Trophoblast cell (in vitro differentiated cells and primary cell): ENCODE measurements around the gene ERF.

Experiments used
- DNase-seq, 2 donors: peaks; one replicate each; pipeline ENCODE4 v3.0.0-alpha.2; 2016
- H2AFZ ChIP-seq: 2 replicates; pipeline ENCODE4 v1.6.1; 2013; ENCODE audit warnings: low read length, moderate library complexity, mild to moderate bottlenecking; ENCODE audit not compliant: insufficient read depth, poor library complexity
- H2AK5ac ChIP-seq: 2 replicates; pipeline ENCODE4 v1.6.1; 2013; ENCODE audit warnings: mild to moderate bottlenecking, low read length
- H2BK120ac ChIP-seq: 2 replicates; pipeline ENCODE4 v1.6.1; 2013; ENCODE audit warnings: low read length, mild to moderate bottlenecking, moderate library complexity; ENCODE audit not compliant: insufficient read depth, poor library complexity
- H2BK12ac ChIP-seq: 2 replicates; pipeline ENCODE4 v1.6.1; 2013; ENCODE audit warnings: mild to moderate bottlenecking, low read length, moderate library complexity
- H2BK5ac ChIP-seq: 2 replicates; pipeline ENCODE4 v1.6.1; 2013; ENCODE audit warnings: low read length, low read depth, moderate library complexity, mild to moderate bottlenecking; ENCODE audit not compliant: poor library complexity
- H3K14ac ChIP-seq: 2 replicates; pipeline ENCODE4 v1.6.1; 2013; ENCODE audit warnings: mild to moderate bottlenecking, low read length
- H3K18ac ChIP-seq: 2 replicates; pipeline ENCODE4 v1.6.1; 2013; ENCODE audit warnings: mild to moderate bottlenecking, low read length
- H3K23ac ChIP-seq: 2 replicates; pipeline ENCODE4 v1.6.1; 2013; ENCODE audit warnings: low read length
- H3K27ac ChIP-seq: 2 replicates; pipeline ENCODE4 v1.5.1; 2013; ENCODE audit warnings: low read depth, mild to moderate bottlenecking, inconsistent platforms, low read length, moderate library complexity
- H3K27me3 ChIP-seq: 2 replicates; pipeline ENCODE4 v1.6.1; 2013; ENCODE audit warnings: inconsistent platforms, mild to moderate bottlenecking, low read length, moderate library complexity; ENCODE audit not compliant: insufficient read depth
- H3K36me3 ChIP-seq, 2 experiments: 1 replicate in 1 of 2; 2 replicates in 1 of 2; pipeline ENCODE4 v1.6.1; 2013; ENCODE audit warnings: low read length in 2 of 2, mild to moderate bottlenecking in 2 of 2, moderate library complexity in 1 of 2; ENCODE audit not compliant: insufficient read depth in 2 of 2, control insufficient read depth in 1 of 2
- H3K4ac ChIP-seq: 2 replicates; pipeline ENCODE4 v1.6.1; 2013; ENCODE audit warnings: low read depth, mild to moderate bottlenecking, low read length, moderate library complexity
- H3K4me1 ChIP-seq, 2 experiments: 1 replicate in 1 of 2; 2 replicates in 1 of 2; pipeline ENCODE4 v1.6.1; 2013; ENCODE audit warnings: low read length in 2 of 2, mild to moderate bottlenecking in 2 of 2, moderate library complexity in 1 of 2; ENCODE audit not compliant: insufficient read depth in 2 of 2, control insufficient read depth in 1 of 2
- H3K4me2 ChIP-seq: 2 replicates; pipeline ENCODE4 v1.6.1; 2013; ENCODE audit warnings: inconsistent platforms, mild to moderate bottlenecking, low read length, moderate library complexity
- H3K4me3 ChIP-seq: 2 replicates; pipeline ENCODE4 v1.5.1; 2013; ENCODE audit warnings: mild to moderate bottlenecking, low read depth, low read length, inconsistent platforms
- H3K79me1 ChIP-seq: one replicate; pipeline ENCODE4 v1.6.1; 2013; ENCODE audit warnings: low read length
- H3K79me2 ChIP-seq: 2 replicates; pipeline ENCODE4 v1.6.1; 2013; ENCODE audit warnings: low read length, mild to moderate bottlenecking; ENCODE audit not compliant: control insufficient read depth, insufficient read depth, poor library complexity
- H3K9ac ChIP-seq: 2 replicates; pipeline ENCODE4 v1.6.1; 2013; ENCODE audit warnings: mild to moderate bottlenecking, low read length
- H3K9me3 ChIP-seq: 2 replicates; pipeline ENCODE4 v1.6.1; 2013; ENCODE audit warnings: low read depth, mild to moderate bottlenecking, control low read depth, inconsistent platforms, low read length; ENCODE audit not compliant: insufficient read depth
- H4K12ac ChIP-seq: 2 replicates; pipeline ENCODE4 v1.6.1; 2013; ENCODE audit warnings: low read depth, mild to moderate bottlenecking, low read length, moderate library complexity
- H4K8ac ChIP-seq: 2 replicates; pipeline ENCODE4 v1.6.1; 2013; ENCODE audit warnings: low read depth, mild to moderate bottlenecking, low read length, moderate library complexity
- H4K91ac ChIP-seq: one replicate; pipeline ENCODE4 v1.6.1; 2013; ENCODE audit warnings: low read depth, mild to moderate bottlenecking, low read length, moderate library complexity
- WGBS: extraction: QIAGEN DNeasy Blood & Tissue Kit; methylation state at CpG from one replicate; pipeline ENCODE4 v1.1.7; 2013; ENCODE audit warnings: missing lambda C conversion rate; ENCODE audit not compliant: insufficient read length, insufficient coverage; ENCODE audit errors: extremely low coverage; 5-methylcytosine and 5-hydroxymethylcytosine counted together

The ERF gene

GRCh38 chr19:42250666-42251531 is 4.0 kb downstream of the ERF start:
- H2BK120ac ChIP-seq: no peak overlapping the region
- no peak overlapping the region for H3K9ac ChIP-seq
- H3K23ac ChIP-seq: no peak overlapping the region
- H3K4me1 ChIP-seq: peaks cover 20 to 22% of the 10 kb centered on the region in 2 experiments
- no peak overlapping the region for H4K91ac ChIP-seq
- no CpG with 5 or more reads among the region's 19 CpGs for WGBS
- DNase-seq: no peak
- H3K4me2 ChIP-seq: no peak overlapping the region
- H3K36me3 ChIP-seq: peaks cover 37 to 41% of the 10 kb centered on the region in 2 experiments
- H3K4ac ChIP-seq: peak overlapping the region; percentile 27
- H3K79me2 ChIP-seq: peaks cover 32% of the 10 kb centered on the region
- no peaks in the 10 kb centered on the region for H3K27me3 ChIP-seq
- H3K9me3 ChIP-seq: no peaks in the 10 kb centered on the region
- peaks cover 29% of the 10 kb centered on the region for H3K79me1 ChIP-seq
- H3K4me3 ChIP-seq: no peak overlapping the region
- peak overlapping the region; percentile 4 for H3K18ac ChIP-seq
- H2AFZ ChIP-seq: no peak overlapping the region
- no peak overlapping the region for H4K8ac ChIP-seq
- no peak overlapping the region for H3K14ac ChIP-seq
- H2BK12ac ChIP-seq: no peak overlapping the region
- no peak overlapping the region for H4K12ac ChIP-seq
- H2AK5ac ChIP-seq: no peak overlapping the region
- no peak overlapping the region for H3K27ac ChIP-seq
- no peak overlapping the region for H2BK5ac ChIP-seq

- H3K4me2 ChIP-seq: no peak overlapping the region
- H3K23ac ChIP-seq: no peak overlapping the region
- no peak overlapping the region for H3K27ac ChIP-seq
- H3K79me1 ChIP-seq: peaks cover 22% of the 10 kb centered on the region
- no peak overlapping the region for H2AFZ ChIP-seq
- H3K14ac ChIP-seq: no peak overlapping the region
- no peak for DNase-seq
- H3K9ac ChIP-seq: no peak overlapping the region
- H3K4me3 ChIP-seq: no peak overlapping the region
- H3K18ac ChIP-seq: no peak overlapping the region
- H3K27me3 ChIP-seq: no peaks in the 10 kb centered on the region
- no peak overlapping the region for H2AK5ac ChIP-seq
- H2BK12ac ChIP-seq: no peak overlapping the region
- H3K36me3 ChIP-seq: peaks cover 37 to 41% of the 10 kb centered on the region in 2 experiments
- no peak overlapping the region for H4K91ac ChIP-seq
- no peak overlapping the region for H2BK120ac ChIP-seq
- peaks cover 28% of the 10 kb centered on the region for H3K79me2 ChIP-seq
- H3K4ac ChIP-seq: peak overlapping the region; percentile 27
- peaks cover 16 to 20% of the 10 kb centered on the region in 2 experiments for H3K4me1 ChIP-seq
- H3K9me3 ChIP-seq: no peaks in the 10 kb centered on the region
- WGBS: no CpG with 5 or more reads among the region's 15 CpGs
- no peak overlapping the region for H2BK5ac ChIP-seq
- no peak overlapping the region for H4K8ac ChIP-seq
- no peak overlapping the region for H4K12ac ChIP-seq
Observed at GRCh38 chr19:42250183-42250665, 4.7 kb downstream of the ERF start.

DNA sequence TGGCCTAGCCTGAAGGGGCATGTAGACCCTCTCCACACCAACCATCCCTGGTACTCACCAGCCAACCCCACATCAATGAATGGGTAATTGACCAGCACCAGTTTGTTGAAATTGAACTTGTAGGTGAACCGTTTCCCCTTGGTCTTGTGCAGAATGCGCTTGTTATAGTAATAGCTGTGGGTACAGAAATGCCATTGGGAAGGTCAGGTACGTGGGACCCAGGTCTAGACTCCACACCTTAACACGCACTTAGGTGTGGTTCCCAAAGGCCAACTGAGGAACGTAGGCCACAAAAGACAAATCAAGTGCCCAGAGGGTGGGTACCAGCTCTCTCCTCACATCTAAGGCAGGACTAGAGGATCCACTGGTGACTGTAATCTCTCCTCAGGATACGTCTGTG is 5.2 kb downstream of the ERF start:
- Histone ChIP-seq H4K8ac (no peak overlapping the region), H3K18ac (no peak overlapping the region), H3K79me2 (peaks cover 27% of the 10 kb centered on the region), H3K4ac (no peak overlapping the region), H3K9me3 (no peaks in the 10 kb centered on the region), H2AFZ (no peak overlapping the region), H3K27ac (no peak overlapping the region), H3K4me2 (no peak overlapping the region), H3K27me3 (no peaks in the 10 kb centered on the region), H3K14ac (no peak overlapping the region), H3K4me1 (peaks cover 19 to 24% of the 10 kb centered on the region in 2 experiments), H2AK5ac (no peak overlapping the region), H3K9ac (no peak overlapping the region), H3K79me1 (peaks cover 22% of the 10 kb centered on the region), H4K91ac (no peak overlapping the region), H3K23ac (no peak overlapping the region), H3K36me3 (peaks cover 37 to 41% of the 10 kb centered on the region in 2 experiments), H3K4me3 (no peak overlapping the region), H4K12ac (no peak overlapping the region), H2BK120ac (no peak overlapping the region), H2BK5ac (no peak overlapping the region), H2BK12ac (no peak overlapping the region)
- DNase-seq: no peak
- WGBS: no CpG with 5 or more reads among the region's 6 CpGs

GRCh38 chr19:42249149-42249750 is 5.7 kb downstream of the ERF start:
- Histone ChIP-seq H3K4me1 (peaks cover 19 to 24% of the 10 kb centered on the region in 2 experiments), H3K36me3 (peaks cover 37 to 41% of the 10 kb centered on the region in 2 experiments), H3K18ac (peak overlapping the region; percentile 38), H2AK5ac (no peak overlapping the region), H3K79me2 (peaks cover 22% of the 10 kb centered on the region), H2AFZ (no peak overlapping the region), H2BK120ac (no peak overlapping the region), H3K23ac (no peak overlapping the region), H3K9ac (no peak overlapping the region), H4K8ac (no peak overlapping the region), H3K4ac (no peak overlapping the region), H3K9me3 (no peaks in the 10 kb centered on the region), H3K4me2 (no peak overlapping the region), H3K27me3 (no peaks in the 10 kb centered on the region), H3K27ac (no peak overlapping the region), H4K91ac (no peak overlapping the region), H4K12ac (no peak overlapping the region), H2BK5ac (no peak overlapping the region), H3K79me1 (peaks cover 20% of the 10 kb centered on the region), H3K4me3 (no peak overlapping the region), H3K14ac (no peak overlapping the region), H2BK12ac (no peak overlapping the region)
- no CpG with 5 or more reads among the region's 36 CpGs for WGBS
- no peak for DNase-seq
